GM19463 (cell line): ENCODE measurements around the gene CYP24A1.

Experiments used
- ATAC-seq: cut with Tn5 transposase; IDR thresholded peaks from one replicate; pipeline ENCODE4 v1.9.1; 2021; ENCODE audit warnings: mild to moderate bottlenecking, moderate library complexity; ENCODE audit not compliant: unreplicated experiment

The CYP24A1 gene

GRCh38 chr20:54177378-54177777 is 3.6 kb upstream of the CYP24A1 start:
- ATAC-seq, result no peak

- ATAC-seq, result no peak
These were observed 2.8 kb upstream of the CYP24A1 start for GRCh38 chr20:54176610-54177009.

GRCh38 chr20:54174457-54175175 is 830 bp upstream of the CYP24A1 start:
- ATAC-seq, result no peak

GRCh38 chr20:54172856-54173652 is 732 bp downstream of the CYP24A1 start:
- no peak for ATAC-seq

- ATAC-seq, result no peak
These were observed 1.3 kb downstream of the CYP24A1 start for GRCh38 chr20:54172532-54172855.

GRCh38 chr20:54170963-54171362 is 2.8 kb downstream of the CYP24A1 start:
- no peak for ATAC-seq

GRCh38 chr20:54170026-54170471 is 3.7 kb downstream of the CYP24A1 start:
- ATAC-seq, result no peak

- no peak for ATAC-seq
These were observed 4.6 kb downstream of the CYP24A1 start for GRCh38 chr20:54168961-54169862.

GRCh38 chr20:54167909-54168872 is 5.6 kb downstream of the CYP24A1 start:
- no peak for ATAC-seq

GRCh38 chr20:54166987-54167662 is 6.7 kb downstream of the CYP24A1 start:
- no peak for ATAC-seq

GRCh38 chr20:54165803-54166202 is 8.0 kb downstream of the CYP24A1 start:
- no peak for ATAC-seq

- ATAC-seq, result no peak
These were observed 8.8 kb downstream of the CYP24A1 start for GRCh38 chr20:54165014-54165413.

GRCh38 chr20:54163402-54163801 is 10.4 kb downstream of the CYP24A1 start:
- no peak for ATAC-seq

- ATAC-seq, result no peak
These were observed 11.3 kb downstream of the CYP24A1 start for GRCh38 chr20:54162378-54163009.

- no peak for ATAC-seq
These were observed 12.0 kb downstream of the CYP24A1 start for GRCh38 chr20:54161821-54162149.

GRCh38 chr20:54161008-54161820 is 12.6 kb downstream of the CYP24A1 start:
- ATAC-seq, result no peak

- ATAC-seq, result no peak
These were observed 13.4 kb downstream of the CYP24A1 start for GRCh38 chr20:54160065-54161007.
